Suprapubic skin (tissue), 4 donors: ENCODE data around the gene FANCG.

Experiments used
- CTCF ChIP-seq, 2 donors: fragments of 200-600 bp in 1 of 2; fragments of 450-650 bp in 1 of 2; sonication (generic) in 1 of 2; IDR thresholded peaks; one replicate each; pipeline ENCODE4 v1.5.1; 2016 to 2019; ENCODE audit warnings: antibody characterized with exemption in 2 of 2, mild to moderate bottlenecking in 1 of 2, moderate library complexity in 1 of 2
- EP300 ChIP-seq: sonication (generic); formaldehyde crosslinking; IDR thresholded peaks from one replicate; pipeline ENCODE4 v1.6.1; 2017; ENCODE audit warnings: antibody characterized with exemption
- POLR2A ChIP-seq, 2 donors: fragments of 450-650 bp; IDR thresholded peaks; one replicate each; pipeline ENCODE4 v1.6.1; 2017; ENCODE audit warnings: antibody characterized with exemption in 2 of 2, mild to moderate bottlenecking in 2 of 2, moderate library complexity in 2 of 2
- POLR2AphosphoS5 ChIP-seq, 3 donors: sonication (generic); formaldehyde crosslinking; IDR thresholded peaks; one replicate each; pipeline ENCODE4 v1.6.1; 2017; ENCODE audit warnings: antibody characterized with exemption in 3 of 3

- TF ChIP-seq EP300 (no peak), CTCF (IDR thresholded peaks at IDR 0.05) (no peak), POLR2A (IDR thresholded peaks at IDR 0.05) (no peak), POLR2AphosphoS5 (IDR thresholded peaks at IDR 0.05) (no peak)
These were observed 25.4 kb downstream of the FANCG start for GRCh38 chr9:35054185-35054835.
